Activated naive CD4-positive, alpha-beta T cell treated with anti-CD3 and anti-CD28 coated beads for 36 hours (primary cell): Measurements from ENCODE around the gene PACSIN2. TPM values are rescaled to one million over a fixed set of nuclear protein-coding genes. Genes with fewer than 3 reads are reported as not detected.
"Not testable (repeated sequence)": the region's sequence is repeated elsewhere in the genome, so short reads cannot be mapped to it uniquely, and the experiment has no call there.

ENCODE experiments used
- CTCF ChIA-PET: fragments of 350-600 bp; sonication (Branson Sonifier 250); formaldehyde crosslinking; loops from one replicate; lab custom pipeline; 2021; ENCODE audit warnings: antibody characterized with exemption; lab: Charles Lee
- DNase-seq: peaks from one replicate; pipeline ENCODE4 v3.0.0-alpha.2; 2020
- H3K27ac Mint-ChIP-seq: one replicate; pipeline ENCODE4 v1.8.0; 2021; ENCODE audit warnings: mild to moderate bottlenecking, mixed read lengths
- H3K27me3 Mint-ChIP-seq: one replicate; pipeline ENCODE4 v1.8.0; 2021; ENCODE audit warnings: low read depth, mixed read lengths
- H3K36me3 Mint-ChIP-seq: one replicate; pipeline ENCODE4 v1.8.0; 2021; ENCODE audit warnings: low read depth, mixed read lengths
- H3K4me1 Mint-ChIP-seq: one replicate; pipeline ENCODE4 v1.8.0; 2021; ENCODE audit warnings: low read depth, mixed read lengths
- H3K4me3 Mint-ChIP-seq: one replicate; pipeline ENCODE4 v1.8.0; 2021; ENCODE audit warnings: mild to moderate bottlenecking, moderate library complexity, mixed read lengths
- H3K9me3 Mint-ChIP-seq: one replicate; pipeline ENCODE4 v1.8.0; 2021; ENCODE audit warnings: mixed read lengths
- intact Hi-C: fragments of 100-400 bp; cut with micrococcal nuclease; formaldehyde crosslinking; loops from one replicate; pipeline ENCODE4 v1.15.1; 2023
- total RNA-seq, 2 experiments: library from RNA; stranded (reverse); gene quantifications; one replicate each; pipeline ENCODE4 v1.2.3, GENCODE V29; 2021

The PACSIN2 gene
- total RNA-seq, 2 experiments from 2014 or later: 31.2 to 32.9 TPM

GRCh38 chr22:42946546-42947198 lies 68.3 kb downstream of the PACSIN2 start:
- Mint-ChIP-seq H3K27ac (peak overlapping the region; percentile 28), H3K9me3 (no peaks in the 10 kb centered on the region), H3K27me3 (no peaks in the 10 kb centered on the region), H3K4me1 (peaks cover 42% of the 10 kb centered on the region), H3K4me3 (no peak overlapping the region), H3K36me3 (peaks cover 1% of the 10 kb centered on the region)
- CTCF ChIA-PET: interaction anchor here (1.3 to 1.6 kb wide), 2 partner anchors 11 to 16 kb away, joined by 3 to 4 read pairs; no protein-coding TSS in a partner anchor
- intact Hi-C loops: no loop called here
- DNase-seq: no peak

- H3K27ac Mint-ChIP-seq: no peak overlapping the region
- intact Hi-C loops: no loop called here
- no peak for DNase-seq
- peaks cover 45% of the 10 kb centered on the region for H3K4me1 Mint-ChIP-seq
- H3K9me3 Mint-ChIP-seq: no peaks in the 10 kb centered on the region
- H3K27me3 Mint-ChIP-seq: no peaks in the 10 kb centered on the region
- H3K4me3 Mint-ChIP-seq: no peak overlapping the region
- peaks cover 1% of the 10 kb centered on the region for H3K36me3 Mint-ChIP-seq
- CTCF ChIA-PET: no interaction called here
Measured at GRCh38 chr22:42945736-42946135, 69.2 kb downstream of the PACSIN2 start.

DNA sequence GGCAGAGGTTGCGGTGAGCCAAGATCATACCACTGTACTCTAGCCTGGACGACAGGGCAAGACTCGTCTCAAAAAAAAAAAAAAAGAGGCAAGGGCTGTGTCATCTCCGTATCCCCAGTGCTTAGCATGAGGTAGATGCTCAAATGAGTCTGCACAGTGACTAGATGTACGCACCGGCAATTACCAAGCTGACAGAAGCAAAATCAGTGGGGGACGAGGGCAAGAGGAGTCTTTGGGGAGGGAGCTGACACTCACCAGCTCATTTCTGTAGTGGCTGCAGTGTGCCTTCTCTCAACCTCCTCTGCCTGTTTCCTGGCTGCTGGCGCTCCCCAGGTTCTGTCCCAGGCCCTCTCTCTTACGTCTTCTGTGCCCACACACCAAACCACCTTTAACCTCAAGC lies 69.9 kb downstream of the PACSIN2 start:
- Mint-ChIP-seq H3K4me1 (peaks cover 49% of the 10 kb centered on the region), H3K9me3 (no peaks in the 10 kb centered on the region), H3K4me3 (no peak overlapping the region), H3K27ac (no peak overlapping the region), H3K36me3 (peaks cover 1% of the 10 kb centered on the region), H3K27me3 (no peaks in the 10 kb centered on the region)
- CTCF ChIA-PET: no interaction called here
- intact Hi-C loops: no loop called here
- no peak for DNase-seq

DNA sequence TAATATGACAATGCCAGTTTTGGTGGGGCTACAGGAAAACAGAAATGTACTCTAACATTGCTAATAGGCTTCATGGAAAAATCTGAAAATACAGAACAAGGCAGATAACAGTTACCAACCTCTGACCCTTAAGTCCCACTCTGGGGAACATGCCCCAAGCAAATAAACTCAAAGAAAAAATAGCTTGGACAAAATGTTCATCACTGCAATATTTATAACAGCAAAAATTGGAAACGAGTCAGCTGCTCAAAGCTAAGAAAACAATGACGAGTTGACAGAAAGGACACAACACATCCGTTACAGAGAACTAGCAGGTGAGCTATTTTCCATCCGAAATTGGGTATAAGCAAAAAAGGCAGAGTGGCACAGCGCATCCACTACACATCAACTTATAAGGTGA lies 70.5 kb downstream of the PACSIN2 start:
- Mint-ChIP-seq H3K4me1 (peaks cover 53% of the 10 kb centered on the region), H3K9me3 (no peaks in the 10 kb centered on the region), H3K27ac (no peak overlapping the region), H3K4me3 (no peak overlapping the region), H3K36me3 (peaks cover 1% of the 10 kb centered on the region), H3K27me3 (no peaks in the 10 kb centered on the region)
- intact Hi-C loops: no loop called here
- CTCF ChIA-PET: interaction anchor here (0.7 kb wide), 1 partner anchor 24 kb away, joined by 5 read pairs; no protein-coding TSS in a partner anchor
- DNase-seq: no peak

DNA sequence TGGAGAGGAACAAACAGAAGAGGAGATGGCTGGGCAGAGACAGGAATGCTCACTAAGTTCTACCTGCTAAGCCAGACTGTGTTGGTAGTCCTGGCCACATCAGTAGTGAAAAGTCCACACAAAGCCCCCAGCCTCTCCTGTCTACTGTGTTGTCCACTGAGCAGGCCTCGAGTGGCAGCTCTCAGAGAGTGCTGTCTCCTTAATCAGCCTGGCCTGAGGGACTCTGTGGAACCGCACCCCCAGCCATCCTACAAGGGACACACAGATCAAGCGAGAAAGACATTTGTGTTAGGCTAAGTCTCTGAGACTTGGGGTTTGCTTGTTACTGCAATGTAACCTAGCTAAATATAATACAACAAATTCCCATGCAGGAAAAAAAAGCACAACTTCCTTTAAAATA lies 71.0 kb downstream of the PACSIN2 start:
- Mint-ChIP-seq H3K9me3 (no peaks in the 10 kb centered on the region), H3K4me1 (peaks cover 50% of the 10 kb centered on the region), H3K27me3 (no peaks in the 10 kb centered on the region), H3K36me3 (peaks cover 1% of the 10 kb centered on the region), H3K27ac (no peak overlapping the region), H3K4me3 (no peak overlapping the region)
- CTCF ChIA-PET: interaction anchor here (0.7 kb wide), 1 partner anchor 23 kb away, joined by 5 read pairs; no protein-coding TSS in a partner anchor
- intact Hi-C loops: no loop called here
- no peak for DNase-seq

DNA sequence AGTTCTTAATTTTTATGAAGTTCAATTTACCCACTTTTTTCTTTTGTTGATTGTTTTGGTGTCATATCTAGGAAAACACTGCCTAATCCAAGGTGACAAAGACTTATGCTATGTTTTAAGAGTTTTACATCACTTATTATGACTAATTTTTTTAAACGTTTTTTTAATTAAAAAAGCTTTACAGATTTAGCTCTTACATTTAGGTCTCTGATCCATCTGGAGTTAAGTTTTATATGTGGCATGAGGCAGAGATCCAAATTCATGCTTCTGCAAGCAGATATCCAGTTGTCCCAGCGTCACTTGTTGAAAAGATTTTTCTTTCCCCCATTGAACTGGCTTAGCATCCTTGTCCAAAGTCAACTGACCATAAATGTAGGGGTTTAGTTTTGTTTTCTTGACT lies 72.6 kb downstream of the PACSIN2 start:
- Mint-ChIP-seq H3K9me3 (no peaks in the 10 kb centered on the region), H3K27ac (no peak overlapping the region), H3K27me3 (no peaks in the 10 kb centered on the region), H3K4me1 (peaks cover 48% of the 10 kb centered on the region), H3K36me3 (peaks cover 1% of the 10 kb centered on the region), H3K4me3 (no peak overlapping the region)
- intact Hi-C loops: no loop called here
- CTCF ChIA-PET: no interaction called here
- DNase-seq: no peak

DNA sequence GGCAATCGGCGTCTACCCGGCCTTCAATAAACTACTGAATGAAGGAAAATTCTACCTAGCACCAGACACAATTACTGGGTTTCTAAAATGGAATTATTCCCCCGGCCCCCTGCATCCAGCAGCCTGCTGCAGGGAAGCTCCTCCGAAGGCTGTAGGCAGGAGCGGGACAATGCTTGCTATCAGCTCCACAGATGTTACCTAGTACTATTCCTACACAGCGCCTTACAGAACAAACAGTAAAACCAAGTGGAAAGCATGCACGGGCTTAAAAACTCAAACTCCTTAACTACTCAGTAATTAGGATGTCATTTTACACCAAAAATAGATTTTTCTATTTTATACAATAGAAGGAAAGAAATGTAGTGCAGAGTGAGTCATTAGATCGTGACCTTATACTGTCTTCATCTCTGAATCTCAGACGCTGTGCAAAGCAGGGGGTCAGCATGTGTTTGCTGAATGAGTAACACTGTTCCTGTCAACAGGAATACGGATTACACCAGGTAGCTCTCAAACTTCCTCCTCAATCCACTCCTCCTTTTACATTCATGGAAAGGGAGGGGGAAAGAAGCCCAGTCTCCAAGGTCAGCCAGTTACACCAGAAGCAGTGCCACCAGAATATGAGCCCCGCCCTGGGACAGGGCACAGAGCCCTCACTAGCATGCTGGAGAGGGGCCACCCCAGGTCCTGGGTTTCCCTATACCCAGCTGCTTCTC lies 74.9 kb downstream of the PACSIN2 start:
- intact Hi-C loops: no loop called here
- H3K9me3 Mint-ChIP-seq: no peaks in the 10 kb centered on the region
- H3K27ac Mint-ChIP-seq: no peak overlapping the region
- peaks cover 34% of the 10 kb centered on the region for H3K4me1 Mint-ChIP-seq
- H3K4me3 Mint-ChIP-seq: no peak overlapping the region
- CTCF ChIA-PET: no interaction called here
- no peaks in the 10 kb centered on the region for H3K27me3 Mint-ChIP-seq
- DNase-seq: no peak
- peaks cover 1% of the 10 kb centered on the region for H3K36me3 Mint-ChIP-seq

DNA sequence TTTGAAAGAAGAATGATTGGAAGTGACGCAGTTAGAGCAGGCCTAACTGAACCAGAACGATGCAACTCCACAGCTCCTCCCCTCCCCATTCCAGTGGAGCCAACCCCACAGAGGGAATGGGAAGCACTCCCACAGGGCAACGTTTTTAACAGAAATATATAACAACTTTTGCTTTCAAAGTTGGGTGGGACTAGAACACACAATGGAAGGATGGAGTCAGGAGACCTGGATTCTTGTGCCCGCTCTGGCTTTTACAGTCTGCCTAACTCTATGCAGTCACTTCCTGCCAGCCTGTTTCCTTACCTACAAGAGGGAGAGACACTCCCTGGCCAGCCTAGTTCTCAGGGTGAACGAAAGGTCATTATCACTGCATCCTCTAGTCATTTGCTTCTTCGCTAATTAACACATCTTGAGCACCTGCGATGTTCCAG lies 75.5 kb downstream of the PACSIN2 start:
- no peak overlapping the region for H3K27ac Mint-ChIP-seq
- H3K4me1 Mint-ChIP-seq: peaks cover 37% of the 10 kb centered on the region
- DNase-seq: no peak
- no peaks in the 10 kb centered on the region for H3K27me3 Mint-ChIP-seq
- intact Hi-C loops: no loop called here
- peaks cover 1% of the 10 kb centered on the region for H3K36me3 Mint-ChIP-seq
- CTCF ChIA-PET: no interaction called here
- no peaks in the 10 kb centered on the region for H3K9me3 Mint-ChIP-seq
- H3K4me3 Mint-ChIP-seq: no peak overlapping the region

DNA sequence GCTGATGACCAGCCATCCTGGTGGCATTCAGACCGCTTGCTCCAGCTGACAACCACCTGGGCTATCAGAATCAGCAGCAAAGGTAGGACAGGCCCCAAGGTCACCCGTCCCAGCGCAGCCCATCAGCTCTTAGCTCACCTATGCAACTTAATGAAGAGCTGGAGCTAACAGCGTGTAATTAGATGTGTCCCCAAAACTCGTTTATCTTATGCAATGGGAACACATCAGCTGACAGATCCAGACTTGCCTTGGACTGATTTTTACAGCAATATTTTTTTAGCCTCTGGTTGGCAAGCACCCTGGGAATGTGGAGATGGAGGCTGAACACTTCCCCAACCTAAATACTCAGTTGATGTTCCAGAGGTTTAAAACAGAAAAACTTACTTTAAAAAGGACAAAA lies 76.0 kb downstream of the PACSIN2 start:
- H3K4me1 Mint-ChIP-seq: peaks cover 42% of the 10 kb centered on the region
- no peaks in the 10 kb centered on the region for H3K27me3 Mint-ChIP-seq
- no peak overlapping the region for H3K27ac Mint-ChIP-seq
- no peaks in the 10 kb centered on the region for H3K9me3 Mint-ChIP-seq
- H3K36me3 Mint-ChIP-seq: peaks cover 1% of the 10 kb centered on the region
- CTCF ChIA-PET: no interaction called here
- no peak overlapping the region for H3K4me3 Mint-ChIP-seq
- DNase-seq: no peak
- intact Hi-C loops: no loop called here

DNA sequence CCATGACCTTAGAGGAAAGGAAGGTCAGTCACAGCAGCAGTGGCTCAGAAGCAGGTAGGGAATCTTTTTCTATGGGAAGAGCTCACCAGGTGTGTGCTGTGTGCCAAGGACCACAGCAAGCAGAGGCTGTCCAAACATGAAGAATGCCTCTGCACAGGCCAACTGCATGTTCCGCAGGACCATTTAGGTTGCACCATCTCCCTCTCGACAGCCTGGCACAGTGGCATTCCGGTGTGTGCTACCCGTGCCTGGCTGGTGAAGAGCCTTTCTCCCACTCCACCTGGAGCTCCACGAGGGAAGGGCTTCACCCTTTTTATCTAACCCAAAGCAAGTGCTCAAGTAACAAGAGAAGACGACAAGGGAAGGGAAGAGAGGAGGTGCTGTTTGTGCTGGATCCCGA lies 76.5 kb downstream of the PACSIN2 start:
- Mint-ChIP-seq H3K27me3 (no peaks in the 10 kb centered on the region), H3K9me3 (no peaks in the 10 kb centered on the region), H3K36me3 (peaks cover 1% of the 10 kb centered on the region), H3K4me1 (peaks cover 47% of the 10 kb centered on the region), H3K27ac (no peak overlapping the region), H3K4me3 (no peak overlapping the region)
- intact Hi-C loops: no loop called here
- DNase-seq: no peak
- CTCF ChIA-PET: no interaction called here

GRCh38 chr22:42937164-42937843 lies 77.6 kb downstream of the PACSIN2 start:
- peaks cover 53% of the 10 kb centered on the region for H3K4me1 Mint-ChIP-seq
- no peak overlapping the region for H3K27ac Mint-ChIP-seq
- H3K4me3 Mint-ChIP-seq: no peak overlapping the region
- H3K36me3 Mint-ChIP-seq: peaks cover 1% of the 10 kb centered on the region
- no peaks in the 10 kb centered on the region for H3K27me3 Mint-ChIP-seq
- CTCF ChIA-PET: no interaction called here
- intact Hi-C loops: no loop called here
- H3K9me3 Mint-ChIP-seq: no peaks in the 10 kb centered on the region
- peak; percentile 66 for DNase-seq

- CTCF ChIA-PET, intact Hi-C loops, H3K9me3 Mint-ChIP-seq: not testable (repeated sequence)
Measured at GRCh38 chr22:42936680-42937079, 78.3 kb downstream of the PACSIN2 start.

More at GRCh38 chr22:42936680-42937079, 78.3 kb downstream of the PACSIN2 start:
- H3K27ac Mint-ChIP-seq, H3K36me3 Mint-ChIP-seq, DNase-seq, H3K4me3 Mint-ChIP-seq, H3K27me3 Mint-ChIP-seq: not testable (repeated sequence)
- H3K4me1 Mint-ChIP-seq: peaks cover 60% of the 10 kb centered on the region
